HG03469 (cell line): ENCODE data around the gene CD109.
"Not testable (repeated sequence)": the region's sequence is repeated elsewhere in the genome, so short reads cannot be mapped to it uniquely, and the experiment has no call there.

Experiments used
- ATAC-seq: cut with Tn5 transposase; IDR thresholded peaks from one replicate; pipeline ENCODE4 v1.9.1; 2021; ENCODE audit warnings: mild to moderate bottlenecking, moderate library complexity, moderate number of reproducible peaks; ENCODE audit not compliant: unreplicated experiment

CD109 gene

DNA sequence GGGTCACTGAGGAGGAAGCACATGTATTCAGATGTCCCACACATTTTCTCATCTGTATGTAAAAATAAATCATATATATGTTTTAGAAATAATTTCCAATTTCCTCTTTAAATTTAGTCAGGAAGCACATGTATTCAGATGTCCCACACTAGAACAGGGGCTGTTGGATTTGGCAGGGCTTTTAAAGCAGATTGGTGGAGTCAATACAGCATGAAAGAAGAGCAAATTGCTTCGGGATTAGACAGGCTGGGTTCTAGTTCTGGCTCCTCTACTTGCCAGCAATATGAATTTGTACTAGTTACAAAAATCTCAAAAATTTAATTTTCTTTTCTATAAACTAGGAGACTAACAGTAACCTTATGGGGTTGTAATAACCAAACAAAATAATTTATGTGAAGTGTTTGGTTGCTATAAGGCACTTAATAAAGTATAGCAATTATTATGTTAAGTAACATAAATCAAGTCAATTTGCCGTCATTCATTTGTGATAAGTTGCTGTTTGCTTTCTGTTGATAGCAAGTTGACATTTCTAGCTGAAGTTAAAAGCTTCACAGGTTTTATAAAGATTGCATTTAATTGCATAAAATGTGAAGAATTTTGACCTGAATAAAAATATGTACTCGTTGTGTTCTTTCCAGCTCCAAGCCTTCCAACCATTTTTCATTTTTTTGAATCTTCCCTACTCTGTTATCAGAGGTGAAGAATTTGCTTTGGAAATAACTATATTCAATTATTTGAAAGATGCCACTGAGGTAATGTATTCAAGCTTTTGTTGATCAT lies 88.9 kb downstream of the CD109 start:
- ATAC-seq, result no peak

DNA sequence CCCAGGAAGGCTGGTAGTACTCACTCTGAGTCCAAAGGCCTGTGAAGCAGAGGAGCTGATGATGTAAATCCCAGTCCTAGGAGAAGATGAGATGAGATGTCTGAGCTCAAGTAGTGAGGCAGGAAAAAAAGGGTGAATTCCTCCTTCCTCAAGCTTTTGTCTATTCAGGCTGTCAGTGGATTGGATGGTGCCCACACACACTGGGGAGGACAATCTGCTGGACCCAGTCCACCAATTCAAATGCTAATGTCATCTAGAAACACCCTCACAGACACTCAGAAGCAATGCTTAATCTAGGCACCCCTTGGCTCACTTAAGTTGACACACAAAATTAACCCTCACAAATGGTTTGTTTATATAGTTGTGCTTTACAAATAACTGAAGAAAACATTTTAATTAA lies 94.6 kb downstream of the CD109 start:
- no peak for ATAC-seq

DNA sequence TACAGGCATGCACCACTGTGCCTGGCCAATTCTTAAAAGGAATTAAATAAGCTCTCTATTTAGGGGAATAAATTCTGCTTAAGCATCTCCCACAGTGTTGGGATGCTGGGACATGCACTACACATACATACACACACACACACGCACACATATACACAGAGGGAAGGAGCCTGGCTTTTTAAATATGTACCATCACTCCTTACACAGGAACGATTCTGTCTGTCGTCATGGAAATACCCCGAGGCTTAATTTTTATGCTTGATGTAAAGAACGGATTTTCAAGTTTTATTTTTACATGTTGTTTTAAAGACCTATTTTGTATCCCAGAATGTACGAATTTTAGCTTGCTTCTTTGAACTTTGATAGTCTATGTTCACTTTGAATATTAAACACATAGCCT lies 95.3 kb downstream of the CD109 start:
- no peak for ATAC-seq

DNA sequence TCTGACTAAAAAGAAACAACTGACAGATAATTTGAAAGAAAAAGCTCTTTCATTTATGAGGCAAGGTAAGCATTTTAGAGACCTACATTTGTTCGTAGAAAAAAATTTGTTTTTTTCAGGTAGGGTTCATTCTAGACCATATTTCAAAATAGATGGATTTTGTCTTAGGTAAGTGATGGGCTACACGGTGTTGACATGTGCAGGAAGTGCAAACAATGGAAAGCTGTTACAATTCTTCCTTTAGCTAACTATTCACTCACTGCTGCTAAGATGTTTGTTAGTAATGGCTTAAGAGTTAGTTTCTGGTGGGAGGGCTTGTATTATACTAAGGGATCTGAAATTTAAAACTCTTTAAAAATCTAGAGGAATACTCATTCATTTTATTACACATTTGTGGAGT lies 96.7 kb downstream of the CD109 start:
- ATAC-seq, result no peak

DNA sequence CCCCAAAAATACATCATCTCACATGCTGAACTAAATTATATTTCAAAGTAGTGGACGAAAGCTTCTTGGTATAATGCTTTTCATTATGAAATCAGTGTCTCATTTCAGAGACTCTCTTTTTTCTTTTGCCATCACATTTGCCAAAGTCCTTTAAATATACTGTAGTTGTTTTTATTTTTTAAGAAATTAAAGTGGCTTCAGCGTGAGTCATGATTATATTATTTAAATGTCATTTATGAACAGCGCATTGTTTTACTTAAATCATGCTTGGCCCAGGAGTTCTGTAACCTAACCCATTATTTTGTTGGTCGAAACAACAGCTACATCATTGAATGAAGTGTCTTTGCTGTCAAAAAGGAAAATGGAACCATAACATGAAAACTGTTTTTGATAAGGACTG lies 100.9 kb downstream of the CD109 start:
- no peak for ATAC-seq

DNA sequence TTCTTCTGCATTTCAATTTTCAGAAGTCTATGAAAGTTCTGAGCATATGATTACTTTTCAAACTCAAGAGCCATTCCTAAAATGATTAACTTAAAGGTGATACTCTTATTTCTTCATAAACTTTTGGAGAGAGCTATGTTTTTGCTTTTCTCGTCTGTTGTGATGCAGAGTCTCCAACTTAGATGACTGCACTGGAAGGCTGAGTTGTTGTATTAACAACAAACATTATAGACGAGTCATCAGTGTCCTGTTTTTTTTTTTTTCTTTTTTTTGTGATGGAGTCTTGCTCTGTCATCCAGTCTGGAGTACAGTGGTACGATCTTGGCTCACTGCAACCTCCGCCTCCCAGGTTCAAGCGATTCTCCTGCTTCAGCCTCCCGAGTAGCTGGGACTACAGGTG lies 101.9 kb downstream of the CD109 start:
- ATAC-seq, result no peak

DNA sequence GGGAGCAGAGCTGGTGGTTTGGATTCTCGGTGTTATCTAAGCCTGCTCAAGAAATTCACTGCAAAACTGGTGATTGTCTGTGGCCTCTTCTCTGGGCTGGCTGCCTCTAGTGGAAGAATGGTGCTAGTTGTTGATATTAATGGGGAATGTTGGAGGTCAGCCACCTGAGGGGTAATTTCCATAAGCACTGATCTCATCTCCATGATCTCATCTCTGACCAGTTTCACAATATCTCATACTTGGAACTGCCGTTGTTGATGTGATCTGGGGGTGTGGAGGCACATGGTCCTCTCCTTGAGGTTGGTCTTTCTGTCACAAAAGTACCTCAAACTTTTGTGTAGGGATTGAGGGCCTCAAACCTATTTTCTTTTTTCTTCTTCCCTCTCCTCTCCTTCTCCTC lies 102.6 kb downstream of the CD109 start:
- peak; percentile 75 for ATAC-seq

DNA sequence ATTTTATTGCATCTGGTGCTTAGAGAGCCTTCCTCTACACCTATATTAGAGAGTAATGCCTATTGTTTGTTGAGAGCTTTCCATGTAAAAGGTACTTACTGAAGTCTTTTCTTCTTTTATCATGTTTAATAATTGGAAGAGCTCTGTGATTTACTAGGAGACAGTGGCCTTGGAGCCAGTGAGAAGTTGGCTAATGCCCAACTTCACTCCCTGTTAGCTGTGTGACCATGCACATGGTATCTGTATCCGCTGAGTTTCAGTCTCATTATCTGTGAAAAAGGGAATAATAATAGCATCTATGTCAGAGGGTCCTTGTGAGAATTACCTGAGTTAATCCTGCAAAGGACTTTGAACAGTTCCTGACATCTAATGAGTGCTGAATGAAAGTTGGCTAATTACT lies 105.0 kb downstream of the CD109 start:
- no peak for ATAC-seq

DNA sequence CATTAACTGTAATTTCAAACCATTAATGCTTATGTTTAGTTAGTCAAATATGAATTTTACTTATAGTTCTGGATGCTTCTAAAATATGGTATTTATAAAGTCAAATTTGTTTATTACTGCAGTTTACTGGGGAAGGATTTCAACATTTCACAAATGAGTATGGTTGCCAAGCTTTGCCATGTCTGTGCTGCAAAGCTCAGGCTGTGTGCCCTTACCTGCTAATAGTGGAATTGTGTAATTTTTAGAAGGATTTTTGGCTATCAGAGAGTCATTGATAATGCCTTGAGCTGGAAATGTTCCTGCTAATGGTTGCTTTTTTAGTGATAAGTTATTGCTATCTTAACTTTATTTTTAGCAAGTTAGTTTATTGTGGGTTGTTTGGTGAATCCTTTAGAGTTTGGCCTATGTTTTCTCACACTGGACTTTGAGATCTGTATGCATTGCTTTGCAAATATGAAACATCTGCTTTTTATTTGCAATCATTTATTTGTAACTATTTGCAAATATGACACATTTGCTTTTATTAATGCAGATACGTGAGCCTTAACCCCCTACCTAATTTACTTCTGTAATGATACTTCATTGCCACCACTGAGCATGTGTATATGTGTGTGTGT lies 105.8 kb downstream of the CD109 start:
- ATAC-seq, result no peak

DNA sequence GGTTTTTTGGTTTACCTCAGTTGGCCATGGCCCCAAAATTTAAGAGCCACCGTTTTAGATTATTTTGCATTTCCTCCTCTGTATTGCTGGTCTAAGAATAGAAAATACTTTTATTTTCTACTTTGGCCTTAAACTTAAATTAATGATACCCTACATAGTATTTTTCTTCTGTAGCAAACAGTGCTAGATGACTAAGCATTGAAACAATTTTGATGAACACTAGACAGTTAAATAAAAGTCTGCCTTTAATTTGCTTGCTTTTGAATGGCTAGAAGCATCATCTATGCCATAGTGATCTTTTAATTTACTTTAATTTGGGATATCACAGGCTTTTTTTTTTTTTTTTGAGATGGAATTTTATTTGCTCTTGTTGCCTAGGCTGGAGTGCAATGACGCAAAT lies 106.4 kb downstream of the CD109 start:
- no peak for ATAC-seq

DNA sequence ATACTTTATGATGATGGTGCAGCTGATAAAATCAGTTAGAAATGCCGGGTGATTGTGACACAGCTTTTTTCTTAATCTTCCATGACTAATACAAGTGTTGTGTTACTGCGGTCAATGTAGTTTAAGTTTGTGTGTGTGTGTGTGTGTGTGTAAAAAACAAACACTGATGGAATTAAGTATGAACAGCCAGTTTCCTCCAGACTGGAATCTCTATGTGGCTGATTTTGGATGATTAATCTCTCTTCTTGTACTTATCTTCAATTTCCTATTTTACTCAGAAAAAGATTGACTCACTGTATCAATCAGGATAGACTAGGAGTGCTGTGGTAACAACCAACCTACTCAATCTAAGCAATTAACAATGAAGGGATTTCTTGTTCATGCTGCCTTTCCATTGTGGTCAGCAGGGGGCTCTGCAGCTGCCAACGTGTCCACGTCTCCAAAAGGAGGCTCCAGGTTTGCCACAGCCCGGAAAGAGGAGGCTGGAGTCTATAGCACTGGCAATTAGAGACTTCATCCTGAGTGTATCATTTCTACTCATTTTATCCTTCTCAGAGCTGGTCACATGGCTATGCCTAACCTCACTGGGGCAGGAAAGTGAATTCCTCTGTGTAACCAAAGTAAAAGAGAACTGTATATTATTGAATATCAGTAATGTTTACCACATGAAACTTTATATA lies 107.7 kb downstream of the CD109 start:
- ATAC-seq, result no peak

DNA sequence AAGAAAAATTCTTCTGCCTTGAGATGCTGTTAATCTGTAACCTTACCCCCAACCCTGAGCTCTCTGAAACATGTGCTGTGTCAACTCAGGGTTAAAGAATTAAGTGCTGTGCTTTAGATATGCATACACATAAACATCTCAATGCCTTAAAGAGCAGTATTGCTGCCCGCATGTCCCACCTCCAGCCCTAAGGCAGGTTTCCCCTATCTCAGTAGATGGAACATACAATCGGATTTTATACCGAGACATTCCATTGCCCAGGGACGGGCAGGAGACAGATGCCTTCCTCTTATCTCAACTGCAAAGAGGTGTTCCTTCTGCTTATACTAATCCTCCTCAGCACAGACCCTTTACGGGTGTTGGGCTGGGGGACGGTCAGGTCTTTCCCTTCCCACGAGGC lies 109.2 kb downstream of the CD109 start:
- ATAC-seq, result not testable (repeated sequence)

DNA sequence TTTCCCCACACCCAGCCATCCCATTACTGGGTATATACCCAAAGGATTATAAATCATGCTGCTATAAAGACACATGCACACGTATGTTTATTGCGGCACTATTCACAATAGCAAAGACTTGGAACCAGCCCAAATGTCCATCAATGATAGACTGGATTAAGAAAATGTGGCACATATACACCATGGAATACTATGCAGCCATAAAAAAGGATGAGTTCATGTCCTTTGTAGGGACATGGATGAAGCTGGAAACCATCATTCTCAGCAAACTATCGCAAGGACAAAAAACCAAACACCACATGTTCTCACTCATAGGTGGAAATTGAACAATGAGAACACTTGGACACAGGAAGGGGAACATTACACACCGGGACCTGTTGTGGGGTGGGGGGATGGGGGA lies 110.0 kb downstream of the CD109 start:
- ATAC-seq, result not testable (repeated sequence)

DNA sequence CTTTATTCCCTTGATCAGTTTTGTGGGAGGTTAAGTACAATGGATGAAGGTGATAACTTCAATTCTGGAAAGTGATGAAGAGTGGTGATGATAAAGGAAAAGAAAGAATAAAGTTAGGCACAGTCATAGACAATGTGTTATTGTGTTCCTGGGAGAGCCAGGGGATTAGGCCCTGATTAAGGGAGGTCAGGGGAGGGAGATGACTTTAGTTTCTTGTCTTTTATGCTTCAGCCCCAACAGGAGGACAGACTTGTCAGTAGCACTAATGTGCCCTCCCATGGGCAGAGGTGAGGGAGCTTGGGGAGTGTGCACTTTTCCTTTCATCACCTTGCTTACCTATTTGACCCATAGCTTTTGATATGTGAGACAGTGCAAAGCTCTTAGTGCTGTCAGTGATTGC lies 115.7 kb downstream of the CD109 start:
- ATAC-seq, result no peak

DNA sequence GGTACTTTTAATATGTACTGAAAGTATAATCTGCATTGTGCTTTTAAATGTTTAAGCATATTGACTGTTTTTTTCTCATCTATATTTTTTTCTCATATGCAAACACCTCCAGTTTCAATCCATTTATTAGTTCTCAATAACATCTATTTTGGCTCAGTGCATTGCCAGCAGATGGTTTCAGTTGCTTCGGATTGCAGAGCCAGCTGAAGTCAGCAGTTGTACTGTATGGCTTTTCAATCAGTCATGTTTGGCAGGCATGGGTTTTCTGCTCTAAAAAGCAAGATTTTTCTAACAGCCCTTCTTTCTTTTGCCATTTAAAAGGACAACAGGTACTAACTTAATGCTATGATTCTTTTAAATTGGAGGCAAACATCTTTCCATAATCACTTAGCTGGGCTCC lies 121.2 kb downstream of the CD109 start:
- ATAC-seq, result no peak

DNA sequence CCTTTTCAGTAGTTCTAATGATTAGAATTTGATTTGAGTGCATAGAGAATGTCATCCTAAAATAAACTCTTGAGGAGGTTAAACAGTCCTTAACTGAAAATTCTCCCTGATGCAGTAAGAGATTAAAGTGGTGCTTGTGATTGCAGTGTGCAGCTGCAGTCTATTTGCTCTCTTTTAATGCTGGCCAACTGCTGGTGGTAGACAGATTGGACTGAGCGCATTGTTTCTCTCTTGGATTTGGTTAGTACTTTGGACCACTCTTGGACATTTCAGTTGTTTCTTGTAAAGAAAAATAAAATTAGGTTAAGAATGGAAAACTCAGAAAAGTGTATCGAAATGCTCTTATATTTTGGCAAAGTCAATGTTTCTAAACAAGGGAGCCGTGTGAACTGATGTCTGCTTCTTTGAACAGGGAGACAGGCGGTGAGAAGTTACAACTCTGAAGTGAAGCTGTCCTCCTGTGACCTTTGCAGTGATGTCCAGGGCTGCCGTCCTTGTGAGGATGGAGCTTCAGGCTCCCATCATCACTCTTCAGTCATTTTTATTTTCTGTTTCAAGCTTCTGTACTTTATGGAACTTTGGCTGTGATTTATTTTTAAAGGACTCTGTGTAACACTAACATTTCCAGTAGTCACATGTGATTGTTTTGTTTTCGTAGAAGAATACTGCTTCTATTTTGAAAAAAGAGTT lies 127.2 kb downstream of the CD109 start:
- ATAC-seq, result no peak

DNA sequence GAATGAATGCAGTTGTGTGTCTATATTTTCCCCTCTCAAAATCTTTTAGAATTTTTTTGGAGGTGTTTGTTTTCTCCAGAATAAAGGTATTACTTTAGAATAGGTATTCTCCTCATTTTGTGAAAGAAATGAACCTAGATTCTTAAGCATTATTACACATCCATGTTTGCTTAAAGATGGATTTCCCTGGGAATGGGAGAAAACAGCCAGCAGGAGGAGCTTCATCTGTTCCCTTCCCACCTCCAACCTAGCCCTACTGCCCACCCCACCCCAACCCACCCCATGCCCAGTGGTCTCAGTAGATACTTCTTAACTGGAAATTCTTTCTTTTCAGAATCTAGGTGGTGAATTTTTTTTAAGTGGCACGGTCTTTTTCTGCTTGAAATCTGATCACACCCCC lies 127.8 kb downstream of the CD109 start:
- no peak for ATAC-seq

DNA sequence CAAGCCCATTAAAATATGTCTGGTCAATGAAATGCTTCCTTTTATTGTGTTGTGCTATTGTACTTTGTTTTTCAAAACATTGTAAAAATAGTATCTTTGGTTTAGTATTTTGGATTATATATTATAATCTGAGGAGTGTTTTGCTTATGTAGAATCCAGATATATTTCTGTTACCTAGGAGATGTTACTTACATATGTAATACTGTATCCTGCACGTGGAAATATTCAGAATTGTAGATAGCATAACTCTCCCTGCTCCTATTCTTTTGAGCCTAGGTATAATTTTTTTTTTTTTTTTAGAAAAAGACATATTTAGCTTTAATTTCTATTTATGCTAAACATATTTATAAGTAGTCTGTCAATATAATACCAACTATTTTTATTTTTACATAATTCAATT lies 130.6 kb downstream of the CD109 start:
- no peak for ATAC-seq

DNA sequence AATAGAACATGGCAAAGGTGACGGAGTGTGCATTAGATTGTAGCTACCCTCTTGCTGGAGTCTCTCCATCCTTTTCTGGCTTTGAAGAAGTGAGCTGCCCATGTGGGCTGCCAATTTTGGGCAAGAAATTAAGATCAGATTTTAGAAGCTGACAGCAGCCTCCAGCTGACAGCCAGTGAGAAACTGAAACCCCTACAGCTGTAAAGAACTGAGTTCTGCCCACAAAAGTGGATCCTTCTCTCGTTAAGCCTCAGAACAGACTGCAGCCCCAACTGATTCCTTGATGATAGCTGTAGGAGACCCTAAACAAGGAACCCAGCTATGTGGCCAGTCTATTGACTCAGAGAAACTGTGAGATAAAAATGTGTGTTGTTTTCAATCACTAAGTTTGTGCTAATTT lies 134.1 kb downstream of the CD109 start:
- no peak for ATAC-seq

DNA sequence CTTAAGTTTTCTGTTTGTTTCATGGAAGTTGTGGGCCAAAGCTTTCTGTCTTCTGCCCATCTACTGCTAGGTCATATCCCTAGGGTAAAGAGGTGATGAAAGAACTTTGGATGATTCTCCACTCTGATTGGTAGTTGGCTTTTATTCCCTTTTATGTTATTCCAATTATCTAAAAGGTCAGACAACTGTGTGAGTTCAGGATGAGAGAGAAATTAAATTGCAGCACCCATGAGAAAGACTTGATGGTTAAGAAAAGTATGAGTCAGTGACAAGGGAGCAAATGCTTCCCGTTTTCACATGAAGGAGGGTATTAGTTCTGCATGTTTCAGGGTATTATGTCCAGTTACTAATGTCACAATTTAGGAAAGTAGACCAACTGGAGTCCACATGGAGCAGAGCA lies 136.3 kb downstream of the CD109 start:
- ATAC-seq, result no peak

DNA sequence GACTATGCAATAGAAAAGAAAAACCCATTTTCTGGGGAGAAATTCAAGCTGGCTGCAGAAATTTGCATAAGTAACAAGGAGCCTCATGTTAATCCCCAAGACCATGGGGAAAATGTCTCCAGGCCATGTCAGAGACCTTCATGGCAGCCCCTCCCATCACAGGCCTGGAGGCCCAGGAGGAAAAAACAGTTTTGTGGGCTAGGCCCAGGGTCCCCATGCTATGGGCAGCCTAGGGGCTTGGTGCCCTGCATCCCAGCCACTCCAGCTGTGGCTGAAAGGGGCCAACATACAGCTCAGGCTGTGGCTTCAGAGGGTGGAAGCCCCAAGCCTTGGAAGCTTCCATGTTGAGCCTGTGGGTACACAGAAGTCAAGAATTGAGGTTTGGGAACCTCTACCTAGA lies 148.7 kb downstream of the CD109 start:
- not testable (repeated sequence) for ATAC-seq

DNA sequence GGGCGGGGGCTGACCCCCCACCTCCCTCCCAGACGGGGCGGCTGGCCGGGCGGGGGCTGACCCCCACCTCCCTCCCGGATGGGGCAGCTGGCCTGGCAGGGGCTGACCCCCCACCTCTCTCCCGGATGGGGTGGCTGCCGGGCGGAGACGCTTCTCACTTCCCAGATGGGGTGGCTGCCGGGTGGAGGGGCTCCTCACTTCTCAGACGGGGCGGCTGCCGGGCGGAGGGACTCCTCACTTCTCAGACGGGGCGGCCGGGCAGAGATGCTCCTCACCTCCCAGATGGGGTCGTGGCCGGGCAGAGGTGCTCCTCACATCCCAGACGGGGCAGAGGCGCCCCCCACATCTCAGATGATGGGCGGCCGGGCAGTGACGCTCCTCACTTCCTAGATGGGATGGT lies 155.0 kb downstream of the CD109 start:
- ATAC-seq, result not testable (repeated sequence)
